Activated CD8-positive, alpha-beta memory T cell treated with anti-CD3 and anti-CD28 coated beads for 24 hours (primary cell): ENCODE measurements around the gene COMMD1.
"Not testable (repeated sequence)": the region's sequence is repeated elsewhere in the genome, so short reads cannot be mapped to it uniquely, and the experiment has no call there.

Source experiments
- DNase-seq: peaks from one replicate; pipeline ENCODE4 v3.0.0-alpha.2; 2020

Gene COMMD1

GRCh38 chr2:61926531-61927477 is 21.3 kb downstream of the COMMD1 start:
- no peak for DNase-seq

DNA sequence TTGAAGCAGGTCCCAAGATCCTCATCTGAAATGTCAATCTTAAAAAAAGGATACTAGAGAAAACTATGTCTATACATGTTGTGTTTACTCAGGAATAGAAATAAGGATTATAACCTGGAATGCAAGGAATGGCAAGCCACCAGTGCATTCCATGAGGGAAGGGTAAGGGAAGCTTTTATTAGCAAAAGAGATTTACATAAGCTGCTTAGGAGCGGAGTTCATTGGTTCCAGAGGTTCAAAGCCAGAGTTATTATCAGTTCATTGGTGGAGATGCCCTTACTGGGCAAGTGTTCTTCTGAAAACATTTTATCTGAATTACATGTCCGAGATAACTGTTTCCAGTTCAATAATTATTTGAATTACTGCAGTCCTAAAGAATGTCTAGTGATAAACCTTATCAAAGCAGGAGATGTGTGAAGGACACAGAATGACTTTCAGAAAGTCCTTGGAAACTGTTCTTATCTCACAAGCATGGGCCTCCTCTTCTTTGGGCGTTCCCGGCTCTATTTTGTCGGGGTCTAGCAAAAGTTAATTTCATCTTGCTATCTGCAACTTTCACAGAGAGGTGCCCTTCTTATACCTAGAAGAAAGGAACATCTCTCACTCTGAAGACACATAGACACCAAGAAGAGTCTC is 23.5 kb downstream of the COMMD1 start:
- no peak for DNase-seq

GRCh38 chr2:61937098-61937497 is 31.6 kb downstream of the COMMD1 start:
- no peak for DNase-seq

- DNase-seq, result no peak
Observed at GRCh38 chr2:61937886-61938285, 32.4 kb downstream of the COMMD1 start.

DNA sequence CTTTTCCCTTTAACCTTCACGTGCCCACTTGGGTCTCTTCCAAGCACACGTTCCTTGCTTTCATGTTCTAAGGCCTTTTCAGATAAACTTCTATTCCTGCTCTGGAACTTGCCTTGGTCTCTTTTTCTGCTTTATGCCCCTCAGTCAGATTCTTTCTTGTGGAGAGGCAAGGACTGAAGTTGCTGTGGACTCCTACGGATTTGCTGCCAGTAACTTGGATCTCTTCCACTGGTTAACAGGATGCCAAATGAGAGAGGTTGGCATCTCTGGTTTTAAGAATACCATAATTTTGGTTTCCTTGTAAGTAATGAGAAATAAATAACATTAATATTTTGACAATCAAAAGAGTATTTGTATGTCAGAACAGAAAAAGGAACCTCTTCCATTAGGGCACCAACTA is 33.0 kb downstream of the COMMD1 start:
- no peak for DNase-seq

DNA sequence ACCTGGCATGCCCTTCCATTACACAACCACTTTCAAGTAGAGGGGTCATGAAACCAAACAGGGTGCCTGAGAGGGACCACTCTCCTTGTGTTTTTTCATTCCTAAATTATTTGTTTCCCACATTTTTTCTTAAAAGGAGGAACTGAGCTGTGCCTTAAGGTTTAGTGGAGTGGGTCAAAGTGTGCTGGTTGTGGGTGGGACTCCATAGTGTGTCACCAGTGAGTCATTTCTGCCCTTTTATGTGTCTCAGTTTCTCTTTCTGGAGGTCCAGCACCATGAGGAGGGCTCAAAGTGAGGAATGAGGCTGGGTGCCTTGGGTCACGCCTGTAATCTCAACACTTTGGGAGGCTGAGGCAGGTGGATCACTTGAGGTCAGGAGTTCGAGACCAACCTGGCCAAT is 37.8 kb downstream of the COMMD1 start:
- no peak for DNase-seq

- no peak for DNase-seq
Observed at GRCh38 chr2:61946666-61947065, 41.2 kb downstream of the COMMD1 start.

- no peak for DNase-seq
Observed at GRCh38 chr2:61948661-61949457, 43.4 kb downstream of the COMMD1 start.

GRCh38 chr2:61949458-61949713 is 43.9 kb downstream of the COMMD1 start:
- no peak for DNase-seq

DNA sequence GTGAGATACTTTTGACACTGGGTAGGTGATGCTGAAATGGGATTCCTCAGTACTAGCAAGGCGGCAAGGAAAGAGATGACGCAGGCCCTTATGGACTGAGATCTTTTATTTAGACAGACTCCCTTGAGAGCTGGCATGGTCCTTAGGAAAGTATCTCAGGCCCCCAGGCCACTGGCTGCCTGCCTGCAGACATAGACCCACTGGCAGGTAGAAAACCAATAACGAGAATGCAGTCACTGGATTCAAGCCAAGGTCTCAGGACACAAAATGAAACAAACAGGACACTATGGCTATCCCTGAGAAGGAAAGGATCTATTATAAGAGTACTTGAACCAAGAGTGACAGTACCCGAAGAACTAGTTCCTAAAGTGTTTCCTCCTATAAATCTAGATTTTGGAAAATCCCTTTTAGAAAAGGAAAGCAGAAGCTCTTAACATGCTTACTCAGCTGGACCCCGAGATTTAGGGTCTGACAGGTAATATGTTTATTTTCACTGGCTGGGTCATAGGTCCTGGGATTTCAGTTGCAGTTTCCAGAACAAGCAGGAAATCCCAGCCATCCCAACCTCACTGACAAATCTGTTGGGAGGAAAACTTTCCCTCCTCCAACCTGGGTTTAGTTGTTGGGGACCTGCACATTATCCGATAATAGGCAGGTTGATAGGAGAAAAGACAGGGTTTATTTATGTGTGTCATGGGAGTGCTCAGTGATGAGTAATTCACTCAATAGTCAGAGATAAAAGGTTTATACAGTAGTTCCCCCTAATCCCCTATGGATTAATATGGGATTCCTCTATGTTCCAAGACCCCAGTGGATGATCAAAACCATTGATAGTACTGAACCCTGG is 44.5 kb downstream of the COMMD1 start:
- no peak for DNase-seq

- DNase-seq, result no peak
Observed at GRCh38 chr2:61950571-61951315, 45.3 kb downstream of the COMMD1 start.

DNA sequence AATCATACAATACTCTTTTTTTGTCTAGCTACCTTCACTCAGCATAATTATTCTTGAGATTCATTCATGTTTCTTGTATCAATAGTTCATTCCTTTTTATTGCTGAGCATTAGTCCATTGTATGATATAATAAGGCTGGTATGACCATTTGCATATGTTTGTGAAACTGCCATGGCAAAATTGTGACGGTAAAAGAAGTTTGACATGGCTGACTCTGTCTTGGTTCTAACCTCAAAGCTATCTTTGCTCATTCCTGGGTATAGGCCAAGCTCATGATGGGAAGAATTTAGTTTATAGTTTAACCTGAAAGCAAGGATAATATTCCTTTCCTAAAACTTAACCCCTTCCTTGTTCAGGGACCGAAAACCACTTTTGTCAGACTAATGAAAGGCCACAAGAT is 46.4 kb downstream of the COMMD1 start:
- no peak for DNase-seq

GRCh38 chr2:61952288-61952687 is 46.8 kb downstream of the COMMD1 start:
- no peak for DNase-seq

DNA sequence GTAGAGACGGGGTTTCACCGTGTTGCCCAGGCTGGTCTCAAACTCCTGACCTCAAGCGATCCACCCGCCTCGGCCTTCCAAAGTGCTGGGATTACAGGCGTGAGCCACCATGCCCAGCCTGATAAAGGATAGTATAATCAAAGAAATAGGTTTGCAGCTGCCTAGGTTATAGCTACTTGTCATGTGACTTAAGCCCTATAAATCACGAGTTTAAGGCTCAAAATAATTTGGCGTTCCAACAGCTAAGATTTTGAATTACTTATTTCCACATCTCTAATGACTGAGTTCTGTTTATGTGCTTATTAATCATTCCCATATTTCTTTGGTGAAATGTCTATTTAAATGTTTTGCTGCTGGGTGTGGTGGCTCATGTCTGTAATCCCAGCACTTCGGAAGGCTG is 49.4 kb downstream of the COMMD1 start:
- not testable (repeated sequence) for DNase-seq

DNA sequence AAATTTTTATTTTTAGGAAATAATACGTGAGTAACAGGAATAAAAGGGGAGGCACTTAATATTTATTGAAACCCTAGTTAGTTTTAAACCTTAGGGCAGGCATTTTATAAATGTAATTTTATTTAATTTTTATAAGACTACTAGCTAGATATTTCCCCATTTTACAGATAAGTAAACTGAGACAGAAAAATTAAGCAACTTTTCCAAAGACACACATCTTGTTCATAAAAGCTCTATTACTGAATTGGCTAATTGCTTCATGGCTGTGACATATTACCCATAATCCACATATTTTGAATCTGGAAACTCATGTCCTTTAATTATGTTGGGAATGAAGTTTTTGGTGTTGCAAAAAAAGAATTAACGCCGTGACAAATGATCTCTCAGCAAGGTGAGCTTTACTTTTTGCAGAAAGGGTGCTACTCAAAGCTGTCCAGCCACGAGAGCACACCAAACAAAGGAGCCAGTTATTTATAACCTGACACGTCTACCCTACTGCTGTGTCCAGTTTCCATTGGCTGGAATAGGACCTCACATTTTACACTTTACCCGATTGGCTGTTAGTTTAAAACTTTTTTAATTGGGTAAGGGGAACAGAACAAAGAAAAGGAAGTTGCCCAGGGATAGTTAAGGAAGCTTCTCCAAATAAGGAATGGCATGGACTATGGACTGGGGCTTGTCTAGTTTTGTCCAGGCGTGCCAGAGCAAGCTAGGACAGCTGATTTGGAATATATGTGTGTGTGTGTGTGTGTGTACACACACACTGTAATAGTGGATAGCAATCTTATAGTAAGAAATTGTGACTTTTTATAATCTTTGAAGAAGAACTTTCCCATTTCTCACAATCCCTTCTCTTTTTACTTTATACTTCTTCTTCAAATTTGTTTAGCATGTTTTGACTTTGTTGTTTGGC is 54.2 kb downstream of the COMMD1 start:
- DNase-seq, result no peak

DNA sequence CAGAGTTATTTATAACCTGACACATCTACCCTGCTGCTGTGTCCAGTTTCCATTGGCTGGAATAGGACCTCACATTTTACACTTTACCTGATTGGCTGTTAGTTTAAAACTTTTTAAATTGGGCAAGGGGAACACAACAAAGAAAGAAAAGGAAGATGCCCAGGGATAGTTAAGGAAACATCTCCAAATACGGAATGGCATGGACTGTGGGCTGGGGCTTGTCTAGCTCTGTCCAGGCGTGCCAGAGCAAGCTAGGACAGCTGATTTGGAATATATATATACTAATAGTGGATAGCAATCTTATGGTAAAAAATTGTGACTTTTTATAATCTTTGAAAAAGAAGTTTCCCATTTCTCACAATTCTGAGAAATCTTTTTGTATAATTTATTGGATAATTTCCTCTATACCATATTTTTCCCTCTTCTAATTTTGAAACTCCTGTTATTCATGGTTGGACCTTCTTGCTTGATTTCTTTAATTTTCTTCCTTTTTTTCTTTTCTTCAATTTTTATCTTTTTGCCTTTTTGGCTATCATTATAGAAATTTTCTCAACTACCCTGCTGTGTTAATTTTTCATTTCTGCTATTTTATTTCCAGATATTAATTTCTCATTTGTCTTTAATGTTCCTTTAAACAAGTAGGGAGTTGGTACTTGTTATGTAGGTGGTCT is 55.9 kb downstream of the COMMD1 start:
- no peak for DNase-seq

DNA sequence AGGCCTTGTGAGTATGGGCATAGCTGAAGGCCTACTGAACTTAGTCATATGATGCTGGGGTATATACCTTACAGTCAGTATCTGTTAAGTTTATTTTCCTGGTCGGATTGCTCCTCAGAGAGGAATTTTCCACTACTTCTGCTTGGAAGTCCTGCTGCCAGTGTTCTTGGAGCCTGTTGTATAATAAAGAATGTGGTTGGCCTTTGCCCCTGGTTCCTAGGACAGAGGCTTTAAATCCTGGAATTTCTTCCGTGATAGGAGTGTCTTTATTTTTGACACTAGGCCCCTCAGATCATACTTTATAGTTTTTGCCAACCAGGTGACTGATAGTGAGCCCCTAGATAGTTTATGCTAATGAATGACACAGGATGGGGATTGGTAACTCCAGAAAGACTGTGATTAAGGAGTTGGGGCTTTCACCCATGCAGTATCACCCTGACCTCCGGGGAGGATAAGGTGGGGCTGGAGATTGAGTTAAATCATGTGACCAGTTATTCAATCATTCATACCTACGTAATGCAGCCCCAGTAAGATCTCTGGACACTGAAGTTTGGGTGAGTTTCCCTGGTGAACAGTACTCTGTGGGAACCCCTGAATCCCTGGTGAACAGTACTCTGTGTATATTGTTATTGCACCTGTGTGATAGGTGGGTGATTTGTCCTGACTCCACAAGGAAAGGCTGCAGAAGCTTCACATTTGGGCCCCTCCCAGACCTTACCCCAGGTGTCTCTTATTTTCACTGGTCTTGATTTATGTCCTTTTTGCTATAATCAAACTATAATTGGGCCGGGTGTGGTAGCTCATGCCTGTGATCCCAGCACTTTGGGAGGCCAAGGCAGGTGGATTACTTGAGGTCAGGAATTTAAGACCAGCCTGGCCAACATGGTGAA is 56.9 kb downstream of the COMMD1 start:
- DNase-seq, result no peak

GRCh38 chr2:61966087-61966727 is 60.7 kb downstream of the COMMD1 start:
- DNase-seq, result no peak

GRCh38 chr2:61967262-61967661 is 61.8 kb downstream of the COMMD1 start:
- DNase-seq, result no peak
